Breast epithelium (tissue), 3 donors: ENCODE measurements around the gene COL18A1.

ENCODE experiments used
- POLR2A ChIP-seq: fragments of 450-650 bp; IDR thresholded peaks from one replicate; pipeline ENCODE4 v1.6.1; 2016; ENCODE audit warnings: antibody characterized with exemption, mild to moderate bottlenecking, moderate library complexity
- POLR2AphosphoS5 ChIP-seq, 3 donors: sonication (generic); formaldehyde crosslinking; IDR thresholded peaks; one replicate each; pipeline ENCODE4 v1.6.1; 2017; ENCODE audit warnings: antibody characterized with exemption in 3 of 3
- TF ChIP-seq, protein P1 (sequence below), 3 donors: fragments of 450-650 bp; IDR thresholded peaks; one replicate each; pipeline ENCODE4 v1.5.1; 2016 to 2017; ENCODE audit warnings: antibody characterized with exemption in 3 of 3, mild to moderate bottlenecking in 3 of 3, moderate library complexity in 3 of 3

- TF ChIP-seq, protein P1, sequence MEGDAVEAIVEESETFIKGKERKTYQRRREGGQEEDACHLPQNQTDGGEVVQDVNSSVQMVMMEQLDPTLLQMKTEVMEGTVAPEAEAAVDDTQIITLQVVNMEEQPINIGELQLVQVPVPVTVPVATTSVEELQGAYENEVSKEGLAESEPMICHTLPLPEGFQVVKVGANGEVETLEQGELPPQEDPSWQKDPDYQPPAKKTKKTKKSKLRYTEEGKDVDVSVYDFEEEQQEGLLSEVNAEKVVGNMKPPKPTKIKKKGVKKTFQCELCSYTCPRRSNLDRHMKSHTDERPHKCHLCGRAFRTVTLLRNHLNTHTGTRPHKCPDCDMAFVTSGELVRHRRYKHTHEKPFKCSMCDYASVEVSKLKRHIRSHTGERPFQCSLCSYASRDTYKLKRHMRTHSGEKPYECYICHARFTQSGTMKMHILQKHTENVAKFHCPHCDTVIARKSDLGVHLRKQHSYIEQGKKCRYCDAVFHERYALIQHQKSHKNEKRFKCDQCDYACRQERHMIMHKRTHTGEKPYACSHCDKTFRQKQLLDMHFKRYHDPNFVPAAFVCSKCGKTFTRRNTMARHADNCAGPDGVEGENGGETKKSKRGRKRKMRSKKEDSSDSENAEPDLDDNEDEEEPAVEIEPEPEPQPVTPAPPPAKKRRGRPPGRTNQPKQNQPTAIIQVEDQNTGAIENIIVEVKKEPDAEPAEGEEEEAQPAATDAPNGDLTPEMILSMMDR (IDR thresholded peaks at IDR 0.05), result no peak
- TF ChIP-seq POLR2A (no peak), POLR2AphosphoS5 (IDR thresholded peaks at IDR 0.05) (no peak)
These were observed 119.8 kb downstream of the COL18A1 start for GRCh38 chr21:45524756-45525152.
